Measurements from ENCODE around the gene RHCG. TPM values are rescaled to one million over a fixed set of nuclear protein-coding genes. Genes with fewer than 3 reads are reported as not detected.

The RHCG gene
- total and polyA plus RNA-seq, 2 of the 4 experiments (the other 2 are of a cell fraction) = not detected

GRCh38 chr15:89489376-89489775 is 7.0 kb downstream of the RHCG start:
- DNase-seq = no peak
- Histone ChIP-seq H3K4me1 (ENCODE audit: control insufficient read depth, insufficient read depth, low read length) (no peaks in the 10 kb centered on the region), H3K4me3 (ENCODE audit: insufficient read depth, low read depth, low read length) (no peak overlapping the region), H3K9me1 (ENCODE audit: insufficient read depth, low read length) (no peaks in the 10 kb centered on the region; the same call in 1 of the 2 replicates), H2BK120ac (ENCODE audit: low read depth, low read length) (no peak overlapping the region), H3K79me1 (ENCODE audit: low read depth in 1 of 2, low read length in 2 of 2) (no peaks in the 10 kb centered on the region), H3K9ac (ENCODE audit: low read depth, low read length) (no peak overlapping the region), H2BK5ac (ENCODE audit: low read depth, low read length, poor library complexity, severe bottlenecking) (no peak overlapping the region), H3K9me3 (ENCODE audit: control insufficient read depth, insufficient read depth, low read length) (no peaks in the 10 kb centered on the region), H4K20me1 (ENCODE audit: insufficient read depth, low read length) (no peaks in the 10 kb centered on the region), H3K36me3 (ENCODE audit: control insufficient read depth, insufficient read depth, low read length) (no peaks in the 10 kb centered on the region), H3K4ac (ENCODE audit: low read depth, low read length) (no peak overlapping the region), H4K91ac (ENCODE audit: insufficient read depth, low read depth, low read length) (no peak overlapping the region), H2AK9ac (replicated peaks; ENCODE audit: low read depth, low read length, poor library complexity) (no peak overlapping the region), H2BK20ac (ENCODE audit: low read depth, low read length) (no peak overlapping the region), H3K23ac (ENCODE audit: low read depth, low read length) (no peak overlapping the region), H3K27me3 (ENCODE audit: control insufficient read depth, insufficient read depth, low read length) (peaks cover 50% of the 10 kb centered on the region), H3K18ac (ENCODE audit: low read depth, low read length) (no peak overlapping the region), H2BK15ac (ENCODE audit: low read depth, low read length) (no peak overlapping the region), H3K4me2 (ENCODE audit: low read depth, low read length) (no peak overlapping the region), H3K27ac (ENCODE audit: insufficient read depth, low read length) (no peak overlapping the region), H3K14ac (replicated peaks; ENCODE audit: low read depth, low read length) (no peak overlapping the region), H3K56ac (ENCODE audit: extremely low read depth, insufficient read depth, low read length) (no peak overlapping the region), H2AFZ (replicated peaks; ENCODE audit: low read length, poor library complexity) (no peak overlapping the region), H4K5ac (ENCODE audit: low read depth, low read length) (no peak overlapping the region), H2AK5ac (ENCODE audit: low read depth, low read length) (no peak overlapping the region), H4K8ac (ENCODE audit: low read depth in 2 of 2, low read length in 2 of 2) (no peak overlapping the region)
- WGBS, 2 experiments (ENCODE audit: extremely low coverage in 2 of 2, insufficient read length in 1 of 2) = no CpG with 5 or more reads among the region's 4 CpGs
- dilution Hi-C loops (cut with HindIII; ENCODE audit: low sequenced_read_pairs, unreplicated experiment) = no loop called here
- in situ Hi-C loops (cut with MboI; ENCODE audit: low sequenced_read_pairs) = no loop called here
- ATAC-seq (ENCODE audit: low read depth) = no peak
- POLR2A ChIA-PET (ENCODE audit: unreplicated experiment) = no interaction called here
- CTCF ChIA-PET = no interaction called here
- intact Hi-C loops (cut with micrococcal nuclease) = no loop called here
- TF ChIP-seq MAFK (IDR thresholded peaks at IDR 0.05; ENCODE audit: low read depth, low read length) (no peak), RFX5 (IDR thresholded peaks at IDR 0.05; ENCODE audit: low read depth, low read length) (no peak), BHLHE40 (IDR thresholded peaks at IDR 0.05; ENCODE audit: low read depth, low read length) (no peak), CTCF (conservative IDR thresholded peaks at IDR 0.05; ENCODE audit: low read depth, low read length) (no peak), CEBPB (IDR thresholded peaks at IDR 0.05; ENCODE audit: low read depth, low read length) (no peak), ELK1 (IDR thresholded peaks at IDR 0.05; ENCODE audit: borderline replicate concordance, low read depth, low read length) (no peak), RCOR1 (IDR thresholded peaks at IDR 0.05; ENCODE audit: insufficient replicate concordance, low read length) (no peak), USF2 (IDR thresholded peaks at IDR 0.05; ENCODE audit: low read depth, low read length) (no peak), RAD21 (IDR thresholded peaks at IDR 0.05; ENCODE audit: low read length) (no peak), FOS (IDR thresholded peaks at IDR 0.05; ENCODE audit: low read depth, low read length) (no peak), NFE2L2 (IDR thresholded peaks at IDR 0.05; ENCODE audit: low read depth, low read length) (no peak), CHD1 (IDR thresholded peaks at IDR 0.05; ENCODE audit: low read depth, low read length) (no peak)
- no TSS peak for BruUV-seq (replicated peaks)
